CD4-positive, alpha-beta T cell treated with Interleukin-15 for 4 hours (primary cell): Measurements from ENCODE around the gene EN2.

Experiments
- DNase-seq: peaks from one replicate; pipeline ENCODE4 v3.0.0-alpha.2; 2020; ENCODE audit warnings: low spot score

Gene EN2

GRCh38 chr7:155509359-155509724 lies 51.4 kb downstream of the EN2 start:
- no peak for DNase-seq

GRCh38 chr7:155509725-155510551 lies 52.0 kb downstream of the EN2 start:
- DNase-seq = no peak

- no peak for DNase-seq
Measured at GRCh38 chr7:155510975-155511701, 53.2 kb downstream of the EN2 start.

- DNase-seq = no peak
Measured at GRCh38 chr7:155511702-155511996, 53.7 kb downstream of the EN2 start.

- no peak for DNase-seq
Measured at GRCh38 chr7:155512246-155512887, 54.4 kb downstream of the EN2 start.

- no peak for DNase-seq
Measured at GRCh38 chr7:155513543-155514285, 55.8 kb downstream of the EN2 start.

GRCh38 chr7:155514296-155514695 lies 56.4 kb downstream of the EN2 start:
- DNase-seq = no peak
